Esophagus squamous epithelium (tissue), 4 donors: ENCODE measurements around the gene ATP5PB.

Source experiments
- CTCF ChIP-seq, 6 experiments: fragments of 450-650 bp in 4 of 6; fragments of 200-600 bp in 2 of 6; sonication (generic) in 2 of 6; IDR thresholded peaks; one replicate each; pipeline ENCODE4 v1.5.1; 2016 to 2019; ENCODE audit warnings: antibody characterized with exemption in 6 of 6, mild to moderate bottlenecking in 4 of 6, moderate library complexity in 4 of 6
- POLR2A ChIP-seq, 4 donors: fragments of 450-650 bp; IDR thresholded peaks; one replicate each; pipeline ENCODE4 v1.6.1; 2017; ENCODE audit warnings: antibody characterized with exemption in 4 of 4, mild to moderate bottlenecking in 4 of 4, moderate library complexity in 3 of 4

DNA sequence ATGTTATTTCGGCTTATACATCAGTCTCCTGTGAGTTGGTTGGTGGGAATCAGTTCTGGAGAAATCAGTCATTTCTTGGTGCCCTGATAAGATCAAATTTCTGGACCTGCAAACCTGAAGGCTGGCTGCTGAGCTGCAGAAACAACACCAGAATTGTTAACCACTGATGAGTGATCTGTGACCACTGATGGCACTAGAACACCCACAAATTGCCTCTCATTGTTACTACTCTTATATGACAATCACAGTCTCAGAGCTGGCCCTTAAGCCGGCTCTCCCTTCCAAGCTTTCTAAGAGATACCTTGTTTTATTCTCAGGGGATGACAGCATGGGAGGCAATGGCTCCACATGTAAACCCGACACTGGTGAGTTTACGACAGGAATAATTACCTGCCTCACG is 26.4 kb downstream of the ATP5PB start:
- TF ChIP-seq CTCF (IDR thresholded peaks at IDR 0.05) (no peak), POLR2A (IDR thresholded peaks at IDR 0.05) (no peak)
